ENCODE results near the gene PRKCH.

Gene PRKCH

GRCh38 chr14:61375218-61375617 is 53.8 kb downstream of the PRKCH start:
- no peak overlapping the region for H3K4me3 ChIP-seq (ENCODE audit: low read length)
- H3K36me3 ChIP-seq (ENCODE audit: control insufficient read depth, insufficient read depth, low read length) = no peaks in the 10 kb centered on the region
- H3K27me3 ChIP-seq (ENCODE audit: control insufficient read depth, insufficient read depth, low read length) = no peaks in the 10 kb centered on the region
- H3K4me1 ChIP-seq (ENCODE audit: control insufficient read depth, insufficient read depth, low read length) = no peaks in the 10 kb centered on the region
- H3K9ac ChIP-seq (ENCODE audit: low read length) = no peak overlapping the region
- H3K9me3 ChIP-seq (ENCODE audit: control insufficient read depth, low read length) = no peaks in the 10 kb centered on the region

GRCh38 chr14:61376314-61376713 is 54.9 kb downstream of the PRKCH start:
- Histone ChIP-seq H3K27me3 (ENCODE audit: control insufficient read depth, insufficient read depth, low read length) (no peaks in the 10 kb centered on the region), H3K4me1 (ENCODE audit: control insufficient read depth, insufficient read depth, low read length) (no peaks in the 10 kb centered on the region), H3K9ac (ENCODE audit: low read length) (no peak overlapping the region), H3K36me3 (ENCODE audit: control insufficient read depth, insufficient read depth, low read length) (no peaks in the 10 kb centered on the region), H3K4me3 (ENCODE audit: low read length) (no peak overlapping the region), H3K9me3 (ENCODE audit: control insufficient read depth, low read length) (no peaks in the 10 kb centered on the region)

GRCh38 chr14:61377749-61378148 is 56.4 kb downstream of the PRKCH start:
- Histone ChIP-seq H3K9ac (ENCODE audit: low read length) (no peak overlapping the region), H3K4me1 (ENCODE audit: control insufficient read depth, insufficient read depth, low read length) (no peaks in the 10 kb centered on the region), H3K27me3 (ENCODE audit: control insufficient read depth, insufficient read depth, low read length) (no peaks in the 10 kb centered on the region), H3K4me3 (ENCODE audit: low read length) (no peak overlapping the region), H3K36me3 (ENCODE audit: control insufficient read depth, insufficient read depth, low read length) (no peaks in the 10 kb centered on the region), H3K9me3 (ENCODE audit: control insufficient read depth, low read length) (no peaks in the 10 kb centered on the region)

GRCh38 chr14:61379639-61380184 is 58.3 kb downstream of the PRKCH start:
- Histone ChIP-seq H3K9me3 (ENCODE audit: control insufficient read depth, low read length) (no peaks in the 10 kb centered on the region), H3K9ac (ENCODE audit: low read length) (no peak overlapping the region), H3K4me3 (ENCODE audit: low read length) (no peak overlapping the region), H3K36me3 (ENCODE audit: control insufficient read depth, insufficient read depth, low read length) (no peaks in the 10 kb centered on the region), H3K27me3 (ENCODE audit: control insufficient read depth, insufficient read depth, low read length) (no peaks in the 10 kb centered on the region), H3K4me1 (ENCODE audit: control insufficient read depth, insufficient read depth, low read length) (no peaks in the 10 kb centered on the region)

- no peaks in the 10 kb centered on the region for H3K36me3 ChIP-seq (ENCODE audit: control insufficient read depth, insufficient read depth, low read length)
- H3K4me3 ChIP-seq (ENCODE audit: low read length) = no peak overlapping the region
- no peaks in the 10 kb centered on the region for H3K4me1 ChIP-seq (ENCODE audit: control insufficient read depth, insufficient read depth, low read length)
- H3K9ac ChIP-seq (ENCODE audit: low read length) = no peak overlapping the region
- H3K27me3 ChIP-seq (ENCODE audit: control insufficient read depth, insufficient read depth, low read length) = no peaks in the 10 kb centered on the region
- H3K9me3 ChIP-seq (ENCODE audit: control insufficient read depth, low read length) = no peaks in the 10 kb centered on the region
Observed at GRCh38 chr14:61380984-61381383, 59.6 kb downstream of the PRKCH start.

GRCh38 chr14:61381553-61381952 is 60.2 kb downstream of the PRKCH start:
- H3K4me1 ChIP-seq (ENCODE audit: control insufficient read depth, insufficient read depth, low read length) = no peaks in the 10 kb centered on the region
- H3K9me3 ChIP-seq (ENCODE audit: control insufficient read depth, low read length) = no peaks in the 10 kb centered on the region
- no peak overlapping the region for H3K9ac ChIP-seq (ENCODE audit: low read length)
- no peaks in the 10 kb centered on the region for H3K27me3 ChIP-seq (ENCODE audit: control insufficient read depth, insufficient read depth, low read length)
- H3K4me3 ChIP-seq (ENCODE audit: low read length) = no peak overlapping the region
- H3K36me3 ChIP-seq (ENCODE audit: control insufficient read depth, insufficient read depth, low read length) = no peaks in the 10 kb centered on the region

- no peaks in the 10 kb centered on the region for H3K27me3 ChIP-seq (ENCODE audit: control insufficient read depth, insufficient read depth, low read length)
- H3K9ac ChIP-seq (ENCODE audit: low read length) = no peak overlapping the region
- no peak overlapping the region for H3K4me3 ChIP-seq (ENCODE audit: low read length)
- H3K9me3 ChIP-seq (ENCODE audit: control insufficient read depth, low read length) = no peaks in the 10 kb centered on the region
- no peaks in the 10 kb centered on the region for H3K36me3 ChIP-seq (ENCODE audit: control insufficient read depth, insufficient read depth, low read length)
- no peaks in the 10 kb centered on the region for H3K4me1 ChIP-seq (ENCODE audit: control insufficient read depth, insufficient read depth, low read length)
Observed at GRCh38 chr14:61382842-61383241, 61.5 kb downstream of the PRKCH start.

- Histone ChIP-seq H3K9ac (ENCODE audit: low read length) (no peak overlapping the region), H3K4me3 (ENCODE audit: low read length) (no peak overlapping the region), H3K9me3 (ENCODE audit: control insufficient read depth, low read length) (no peaks in the 10 kb centered on the region), H3K4me1 (ENCODE audit: control insufficient read depth, insufficient read depth, low read length) (no peaks in the 10 kb centered on the region), H3K27me3 (ENCODE audit: control insufficient read depth, insufficient read depth, low read length) (no peaks in the 10 kb centered on the region), H3K36me3 (ENCODE audit: control insufficient read depth, insufficient read depth, low read length) (no peaks in the 10 kb centered on the region)
Observed at GRCh38 chr14:61385002-61385685, 63.8 kb downstream of the PRKCH start.

GRCh38 chr14:61386173-61386772 is 64.9 kb downstream of the PRKCH start:
- no peaks in the 10 kb centered on the region for H3K36me3 ChIP-seq (ENCODE audit: control insufficient read depth, insufficient read depth, low read length)
- H3K9ac ChIP-seq (ENCODE audit: low read length) = no peak overlapping the region
- no peaks in the 10 kb centered on the region for H3K27me3 ChIP-seq (ENCODE audit: control insufficient read depth, insufficient read depth, low read length)
- H3K4me1 ChIP-seq (ENCODE audit: control insufficient read depth, insufficient read depth, low read length) = no peaks in the 10 kb centered on the region
- H3K9me3 ChIP-seq (ENCODE audit: control insufficient read depth, low read length) = no peaks in the 10 kb centered on the region
- H3K4me3 ChIP-seq (ENCODE audit: low read length) = no peak overlapping the region

GRCh38 chr14:61387076-61387475 is 65.7 kb downstream of the PRKCH start:
- H3K27me3 ChIP-seq (ENCODE audit: control insufficient read depth, insufficient read depth, low read length) = no peaks in the 10 kb centered on the region
- no peak overlapping the region for H3K9ac ChIP-seq (ENCODE audit: low read length)
- no peaks in the 10 kb centered on the region for H3K9me3 ChIP-seq (ENCODE audit: control insufficient read depth, low read length)
- H3K4me1 ChIP-seq (ENCODE audit: control insufficient read depth, insufficient read depth, low read length) = no peaks in the 10 kb centered on the region
- H3K36me3 ChIP-seq (ENCODE audit: control insufficient read depth, insufficient read depth, low read length) = no peaks in the 10 kb centered on the region
- no peak overlapping the region for H3K4me3 ChIP-seq (ENCODE audit: low read length)

- Histone ChIP-seq H3K27me3 (ENCODE audit: control insufficient read depth, insufficient read depth, low read length) (no peaks in the 10 kb centered on the region), H3K9ac (ENCODE audit: low read length) (no peak overlapping the region), H3K36me3 (ENCODE audit: control insufficient read depth, insufficient read depth, low read length) (no peaks in the 10 kb centered on the region), H3K9me3 (ENCODE audit: control insufficient read depth, low read length) (no peaks in the 10 kb centered on the region), H3K4me1 (ENCODE audit: control insufficient read depth, insufficient read depth, low read length) (no peaks in the 10 kb centered on the region), H3K4me3 (ENCODE audit: low read length) (no peak overlapping the region)
Observed at GRCh38 chr14:61388173-61388975, 67.0 kb downstream of the PRKCH start.

- Histone ChIP-seq H3K9me3 (ENCODE audit: control insufficient read depth, low read length) (no peaks in the 10 kb centered on the region), H3K4me1 (ENCODE audit: control insufficient read depth, insufficient read depth, low read length) (no peaks in the 10 kb centered on the region), H3K4me3 (ENCODE audit: low read length) (no peak overlapping the region), H3K36me3 (ENCODE audit: control insufficient read depth, insufficient read depth, low read length) (no peaks in the 10 kb centered on the region), H3K9ac (ENCODE audit: low read length) (no peak overlapping the region), H3K27me3 (ENCODE audit: control insufficient read depth, insufficient read depth, low read length) (no peaks in the 10 kb centered on the region)
Observed at GRCh38 chr14:61388976-61389576, 67.7 kb downstream of the PRKCH start.

Data from mucosa of stomach (tissue), 1 donor.